Ammon's horn (tissue), 1 donor: ENCODE data around the gene PTCD1.

Experiments used
- DNase-seq: peaks from one replicate; pipeline ENCODE4 v3.0.0-alpha.2; 2016; ENCODE audit warnings: low spot score

Gene PTCD1

DNA sequence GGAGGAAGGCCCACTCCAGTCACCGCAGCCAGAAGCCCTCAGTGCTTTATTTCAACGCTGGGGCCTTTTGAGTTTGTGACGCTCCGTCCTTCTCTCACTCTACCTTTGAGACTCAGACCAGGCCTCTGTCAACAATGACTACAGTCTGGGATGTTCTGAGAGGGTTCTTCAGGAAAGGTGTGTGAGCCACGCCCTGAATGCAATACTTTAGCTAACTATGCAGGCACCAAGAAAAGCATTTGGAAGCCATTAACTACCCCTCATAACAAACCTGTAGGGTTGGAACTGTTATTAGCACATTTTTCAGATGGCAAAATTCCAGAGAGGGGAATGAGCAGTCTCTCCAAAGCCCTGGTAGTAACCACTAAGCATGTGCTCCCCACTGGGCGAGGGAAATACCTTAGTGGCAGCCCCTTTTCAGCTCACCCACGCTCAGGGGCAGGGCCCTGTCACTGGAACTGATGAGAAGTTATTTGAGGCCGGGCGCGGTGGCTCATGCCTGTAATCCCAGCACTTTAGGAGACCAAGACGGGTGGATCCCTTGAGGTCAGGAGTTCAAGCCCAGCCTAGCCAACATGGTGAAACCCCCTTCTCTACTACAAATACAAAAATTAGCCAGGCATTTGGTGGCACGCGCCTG is 69.7 kb downstream of the PTCD1 start:
- DNase-seq, result no peak
